DMS153 treated with DMSO at 0.1 percent for 48 hours (cell line): Measurements from ENCODE around the gene PPP1R1B.

Experiments used
- DNase-seq: peaks from one replicate; lab custom pipeline; 2025; ENCODE audit not compliant: unreplicated experiment; lab: John Stamatoyannopoulos, UW

The PPP1R1B gene

GRCh38 chr17:39678340-39679116 is 51.8 kb downstream of the PPP1R1B start:
- DNase-seq = no peak

- no peak for DNase-seq
Observed at GRCh38 chr17:39679521-39680192, 52.9 kb downstream of the PPP1R1B start.

GRCh38 chr17:39683295-39683939 is 56.7 kb downstream of the PPP1R1B start:
- no peak for DNase-seq

GRCh38 chr17:39684369-39685192 is 57.8 kb downstream of the PPP1R1B start:
- no peak for DNase-seq
